HepG2 (cell line): ENCODE data around the gene DOP1B. TPM values are rescaled to one million over a fixed set of nuclear protein-coding genes. Genes with fewer than 3 reads are reported as not detected.

Experiments
- CC2D1A ChIP-seq: sonication (generic); formaldehyde crosslinking; IDR thresholded peaks from 2 replicates; pipeline ENCODE4 v1.8.1; 2023; ENCODE audit warnings: mild to moderate bottlenecking, missing genetic modification reagents
- ELF3 ChIP-seq: IDR thresholded peaks from 2 replicates; pipeline ENCODE4 v1.6.1; 2016; ENCODE audit warnings: missing genetic modification reagents, missing compliant biosample characterization
- HNRNPLL ChIP-seq: fragments of 200-400 bp; formaldehyde crosslinking; IDR thresholded peaks from 2 replicates; pipeline ENCODE4 v1.6.1; 2017; ENCODE audit warnings: mild to moderate bottlenecking, low read depth, low read length; ENCODE audit not compliant: poor library complexity, severe bottlenecking
- JUND ChIP-seq: sonication (generic); formaldehyde crosslinking; IDR thresholded peaks from 2 replicates; pipeline ENCODE4 v1.8.0; 2022; ENCODE audit warnings: mild to moderate bottlenecking, missing genetic modification reagents
- NCOA5 ChIP-seq: sonication (generic); formaldehyde crosslinking; IDR thresholded peaks from 2 replicates; pipeline ENCODE4 v1.4.0; 2020; ENCODE audit warnings: missing genetic modification reagents
- REL ChIP-seq: sonication (generic); formaldehyde crosslinking; conservative IDR thresholded peaks from 2 replicates; pipeline ENCODE4 v1.8.0; 2022; ENCODE audit warnings: mild to moderate bottlenecking, missing genetic modification reagents, moderate library complexity
- SP1 ChIP-seq, 2 experiments: fragments of 450-650 bp in 1 of 2; sonication (generic) in 1 of 2; formaldehyde crosslinking in 1 of 2; IDR thresholded peaks; 2 replicates each; pipeline versions ENCODE4 v1.4.0 to v1.6.1; 2016 to 2020; ENCODE audit warnings: missing genetic modification reagents in 1 of 2
- SP2 ChIP-seq: sonication (generic); formaldehyde crosslinking; IDR thresholded peaks from 2 replicates; pipeline ENCODE4 v1.5.1; 2020; ENCODE audit warnings: mild to moderate bottlenecking, missing genetic modification reagents
- TOPORS ChIP-seq: sonication (generic); formaldehyde crosslinking; IDR thresholded peaks from 2 replicates; pipeline ENCODE4 v1.8.0; 2023; ENCODE audit warnings: mild to moderate bottlenecking, missing genetic modification reagents
- XRCC5 ChIP-seq: fragments of 200-400 bp; formaldehyde crosslinking; optimal IDR thresholded peaks from 2 replicates; pipeline ENCODE3; 2017; ENCODE audit warnings: mild to moderate bottlenecking, low read length
- ZFP90 ChIP-seq: sonication (generic); formaldehyde crosslinking; IDR thresholded peaks from 2 replicates; pipeline ENCODE4 v1.8.0; 2022; ENCODE audit warnings: missing genetic modification reagents, mild to moderate bottlenecking, inconsistent platforms, borderline replicate concordance
- ZNF432 ChIP-seq: sonication (generic); formaldehyde crosslinking; IDR thresholded peaks from 2 replicates; pipeline ENCODE4 v1.5.0; 2020; ENCODE audit warnings: missing genetic modification reagents, mild to moderate bottlenecking, borderline replicate concordance
- ZNF614 ChIP-seq: IDR thresholded peaks from 2 replicates; pipeline ENCODE4 v1.6.1; 2018; ENCODE audit warnings: missing biosample characterization, missing genetic modification reagents, inconsistent platforms, borderline replicate concordance
- polyA plus RNA-seq, 8 experiments: library from polyadenylated mRNA; depleted of rRNA in 3 of 8; stranded (reverse) in 7 of 8; unstranded in 1 of 8; fragments of >200 nt; fragmentation: Illumina TruSeq in 4 of 8; extraction: Trizol in 4 of 8; gene quantifications; 2 replicates each; pipeline versions ENCODE4 v1.2.1 to v1.2.3, GENCODE V29; 2011 to 2016; ENCODE audit warnings: low read depth in 4 of 8, missing spikeins in 1 of 8, mixed read lengths in 1 of 8; ENCODE audit not compliant: insufficient read depth in 1 of 8
- total RNA-seq, 5 experiments: library from RNA; depleted of rRNA; stranded (reverse); fragments of >200 nt; fragmentation: Illumina TruSeq; extraction: Trizol; gene quantifications; 2 replicates each; pipeline ENCODE4 v1.2.3, GENCODE V29; 2016; ENCODE audit warnings: low read depth in 1 of 5
- TF ChIP-seq, protein P1 (sequence below): sonication (generic); formaldehyde crosslinking; conservative IDR thresholded peaks from 2 replicates; pipeline ENCODE4 v1.4.0; 2020; ENCODE audit warnings: missing genetic modification reagents
- TF ChIP-seq, protein P2 (sequence below): sonication (generic); formaldehyde crosslinking; IDR thresholded peaks from 2 replicates; pipeline ENCODE4 v1.4.0; 2020; ENCODE audit warnings: missing genetic modification reagents
- TF ChIP-seq, protein P3 (sequence below): sonication (generic); formaldehyde crosslinking; IDR thresholded peaks from 2 replicates; pipeline ENCODE4 v1.8.0; 2022; ENCODE audit warnings: missing genetic modification reagents, mild to moderate bottlenecking, moderate library complexity, borderline replicate concordance

Gene DOP1B
- total and polyA plus RNA-seq, 2 of the 13 experiments (the other 11 are each of a cell fraction or from before 2014, with no cell fraction given) = 2.8 to 3.2 TPM

DNA sequence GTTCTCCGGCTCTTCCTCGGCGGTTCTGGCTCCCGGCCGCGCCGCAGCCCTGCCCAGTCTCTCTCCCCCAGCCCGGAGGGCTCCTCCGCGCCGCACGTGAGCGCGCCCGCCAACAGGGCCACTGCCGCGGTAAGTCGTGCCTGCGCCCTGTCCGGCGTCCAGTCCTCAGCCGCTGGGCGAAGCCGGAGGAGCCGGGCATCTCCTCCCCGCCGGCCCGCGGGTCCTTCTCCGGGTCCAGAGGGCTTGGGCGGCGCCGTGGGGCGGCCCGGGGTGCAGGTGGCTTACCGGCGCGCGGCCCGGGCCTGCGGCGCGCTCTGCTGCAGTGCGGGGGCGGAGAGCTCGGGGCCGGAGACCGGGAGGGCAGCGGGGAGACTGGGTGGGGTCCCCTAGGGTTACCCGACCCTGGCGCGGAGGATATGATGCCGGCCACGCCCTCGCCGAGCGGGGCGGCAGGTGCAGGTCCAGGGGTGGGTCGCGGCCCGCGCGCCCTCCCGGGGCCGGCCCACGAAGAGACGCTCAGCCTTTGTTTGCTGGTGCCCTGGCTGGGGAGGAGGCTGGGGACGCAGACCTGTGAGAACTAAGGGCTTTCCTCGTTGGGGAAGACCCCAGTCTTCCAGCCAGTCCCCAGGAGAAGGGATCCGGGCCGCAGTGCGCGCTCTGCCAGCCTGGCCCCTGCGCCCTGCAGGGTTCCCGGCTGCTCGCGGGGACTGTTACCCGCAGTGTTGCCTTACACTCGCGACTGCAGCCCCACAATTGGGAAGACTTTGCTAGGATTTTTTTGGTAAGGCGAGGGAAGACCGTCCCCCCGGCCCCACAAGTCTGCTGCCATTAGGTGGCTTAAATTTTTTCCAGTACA lies at the start of gene DOP1B (continued):
- TF ChIP-seq, protein P1, sequence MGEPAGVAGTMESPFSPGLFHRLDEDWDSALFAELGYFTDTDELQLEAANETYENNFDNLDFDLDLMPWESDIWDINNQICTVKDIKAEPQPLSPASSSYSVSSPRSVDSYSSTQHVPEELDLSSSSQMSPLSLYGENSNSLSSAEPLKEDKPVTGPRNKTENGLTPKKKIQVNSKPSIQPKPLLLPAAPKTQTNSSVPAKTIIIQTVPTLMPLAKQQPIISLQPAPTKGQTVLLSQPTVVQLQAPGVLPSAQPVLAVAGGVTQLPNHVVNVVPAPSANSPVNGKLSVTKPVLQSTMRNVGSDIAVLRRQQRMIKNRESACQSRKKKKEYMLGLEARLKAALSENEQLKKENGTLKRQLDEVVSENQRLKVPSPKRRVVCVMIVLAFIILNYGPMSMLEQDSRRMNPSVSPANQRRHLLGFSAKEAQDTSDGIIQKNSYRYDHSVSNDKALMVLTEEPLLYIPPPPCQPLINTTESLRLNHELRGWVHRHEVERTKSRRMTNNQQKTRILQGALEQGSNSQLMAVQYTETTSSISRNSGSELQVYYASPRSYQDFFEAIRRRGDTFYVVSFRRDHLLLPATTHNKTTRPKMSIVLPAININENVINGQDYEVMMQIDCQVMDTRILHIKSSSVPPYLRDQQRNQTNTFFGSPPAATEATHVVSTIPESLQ (CRISPR knock-in tag) = no peak
- TF ChIP-seq ELF3 (CRISPR knock-in tag) (no peak), ZNF614 (no peak), TOPORS (CRISPR knock-in tag) (0 out of 2 replicates have a peak, but pooled peaks have one; percentile 30), SP1 (IDR thresholded peaks at IDR 0.05) (no peak), SP1 (CRISPR knock-in tag; IDR thresholded peaks at IDR 0.05) (no peak), NCOA5 (CRISPR knock-in tag) (no peak), JUND (CRISPR knock-in tag) (no peak), ZFP90 (CRISPR knock-in tag) (no peak), SP2 (CRISPR knock-in tag) (peak; percentile 17; the same call in 1 of the 2 replicates), CC2D1A (CRISPR knock-in tag) (no peak), REL (no peak), HNRNPLL (peak; percentile 26), ZNF432 (CRISPR knock-in tag) (no peak), XRCC5 (no peak)
- TF ChIP-seq, protein P2, sequence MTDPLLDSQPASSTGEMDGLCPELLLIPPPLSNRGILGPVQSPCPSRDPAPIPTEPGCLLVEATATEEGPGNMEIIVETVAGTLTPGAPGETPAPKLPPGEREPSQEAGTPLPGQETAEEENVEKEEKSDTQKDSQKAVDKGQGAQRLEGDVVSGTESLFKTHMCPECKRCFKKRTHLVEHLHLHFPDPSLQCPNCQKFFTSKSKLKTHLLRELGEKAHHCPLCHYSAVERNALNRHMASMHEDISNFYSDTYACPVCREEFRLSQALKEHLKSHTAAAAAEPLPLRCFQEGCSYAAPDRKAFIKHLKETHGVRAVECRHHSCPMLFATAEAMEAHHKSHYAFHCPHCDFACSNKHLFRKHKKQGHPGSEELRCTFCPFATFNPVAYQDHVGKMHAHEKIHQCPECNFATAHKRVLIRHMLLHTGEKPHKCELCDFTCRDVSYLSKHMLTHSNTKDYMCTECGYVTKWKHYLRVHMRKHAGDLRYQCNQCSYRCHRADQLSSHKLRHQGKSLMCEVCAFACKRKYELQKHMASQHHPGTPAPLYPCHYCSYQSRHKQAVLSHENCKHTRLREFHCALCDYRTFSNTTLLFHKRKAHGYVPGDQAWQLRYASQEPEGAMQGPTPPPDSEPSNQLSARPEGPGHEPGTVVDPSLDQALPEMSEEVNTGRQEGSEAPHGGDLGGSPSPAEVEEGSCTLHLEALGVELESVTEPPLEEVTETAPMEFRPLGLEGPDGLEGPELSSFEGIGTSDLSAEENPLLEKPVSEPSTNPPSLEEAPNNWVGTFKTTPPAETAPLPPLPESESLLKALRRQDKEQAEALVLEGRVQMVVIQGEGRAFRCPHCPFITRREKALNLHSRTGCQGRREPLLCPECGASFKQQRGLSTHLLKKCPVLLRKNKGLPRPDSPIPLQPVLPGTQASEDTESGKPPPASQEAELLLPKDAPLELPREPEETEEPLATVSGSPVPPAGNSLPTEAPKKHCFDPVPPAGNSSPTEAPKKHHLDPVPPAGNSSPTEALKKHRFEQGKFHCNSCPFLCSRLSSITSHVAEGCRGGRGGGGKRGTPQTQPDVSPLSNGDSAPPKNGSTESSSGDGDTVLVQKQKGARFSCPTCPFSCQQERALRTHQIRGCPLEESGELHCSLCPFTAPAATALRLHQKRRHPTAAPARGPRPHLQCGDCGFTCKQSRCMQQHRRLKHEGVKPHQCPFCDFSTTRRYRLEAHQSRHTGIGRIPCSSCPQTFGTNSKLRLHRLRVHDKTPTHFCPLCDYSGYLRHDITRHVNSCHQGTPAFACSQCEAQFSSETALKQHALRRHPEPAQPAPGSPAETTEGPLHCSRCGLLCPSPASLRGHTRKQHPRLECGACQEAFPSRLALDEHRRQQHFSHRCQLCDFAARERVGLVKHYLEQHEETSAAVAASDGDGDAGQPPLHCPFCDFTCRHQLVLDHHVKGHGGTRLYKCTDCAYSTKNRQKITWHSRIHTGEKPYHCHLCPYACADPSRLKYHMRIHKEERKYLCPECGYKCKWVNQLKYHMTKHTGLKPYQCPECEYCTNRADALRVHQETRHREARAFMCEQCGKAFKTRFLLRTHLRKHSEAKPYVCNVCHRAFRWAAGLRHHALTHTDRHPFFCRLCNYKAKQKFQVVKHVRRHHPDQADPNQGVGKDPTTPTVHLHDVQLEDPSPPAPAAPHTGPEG (CRISPR knock-in tag) = peak; percentile 57; the same call in 1 of the 2 replicates
- TF ChIP-seq, protein P3, sequence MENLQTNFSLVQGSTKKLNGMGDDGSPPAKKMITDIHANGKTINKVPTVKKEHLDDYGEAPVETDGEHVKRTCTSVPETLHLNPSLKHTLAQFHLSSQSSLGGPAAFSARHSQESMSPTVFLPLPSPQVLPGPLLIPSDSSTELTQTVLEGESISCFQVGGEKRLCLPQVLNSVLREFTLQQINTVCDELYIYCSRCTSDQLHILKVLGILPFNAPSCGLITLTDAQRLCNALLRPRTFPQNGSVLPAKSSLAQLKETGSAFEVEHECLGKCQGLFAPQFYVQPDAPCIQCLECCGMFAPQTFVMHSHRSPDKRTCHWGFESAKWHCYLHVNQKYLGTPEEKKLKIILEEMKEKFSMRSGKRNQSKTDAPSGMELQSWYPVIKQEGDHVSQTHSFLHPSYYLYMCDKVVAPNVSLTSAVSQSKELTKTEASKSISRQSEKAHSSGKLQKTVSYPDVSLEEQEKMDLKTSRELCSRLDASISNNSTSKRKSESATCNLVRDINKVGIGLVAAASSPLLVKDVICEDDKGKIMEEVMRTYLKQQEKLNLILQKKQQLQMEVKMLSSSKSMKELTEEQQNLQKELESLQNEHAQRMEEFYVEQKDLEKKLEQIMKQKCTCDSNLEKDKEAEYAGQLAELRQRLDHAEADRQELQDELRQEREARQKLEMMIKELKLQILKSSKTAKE (CRISPR knock-in tag) = no peak
